NCI-H146 (cell line): Measurements from ENCODE around the gene TACR1.
"Not testable (repeated sequence)": the region's sequence is repeated elsewhere in the genome, so short reads cannot be mapped to it uniquely, and the experiment has no call there.

Experiments
- DNase-seq: peaks from one replicate; lab custom pipeline; 2025; lab: John Stamatoyannopoulos, UW

TACR1 gene

GRCh38 chr2:75194184-75194868 lies 5.0 kb downstream of the TACR1 start:
- DNase-seq = no peak

GRCh38 chr2:75192496-75192895 lies 6.8 kb downstream of the TACR1 start:
- no peak for DNase-seq

GRCh38 chr2:75190271-75190990 lies 8.9 kb downstream of the TACR1 start:
- no peak for DNase-seq

GRCh38 chr2:75186821-75187220 lies 12.5 kb downstream of the TACR1 start:
- no peak for DNase-seq

- no peak for DNase-seq
Observed at GRCh38 chr2:75182606-75183005, 16.7 kb downstream of the TACR1 start.

- DNase-seq = no peak
Observed at GRCh38 chr2:75180476-75180875, 18.8 kb downstream of the TACR1 start.

GRCh38 chr2:75177427-75177826 lies 21.9 kb downstream of the TACR1 start:
- DNase-seq = no peak

- no peak for DNase-seq
Observed at GRCh38 chr2:75175456-75175855, 23.9 kb downstream of the TACR1 start.

- DNase-seq = no peak
Observed at GRCh38 chr2:75174981-75175380, 24.3 kb downstream of the TACR1 start.

GRCh38 chr2:75174519-75174918 lies 24.8 kb downstream of the TACR1 start:
- no peak for DNase-seq

- DNase-seq = no peak
Observed at GRCh38 chr2:75173740-75174139, 25.6 kb downstream of the TACR1 start.

- DNase-seq = not testable (repeated sequence)
Observed at GRCh38 chr2:75171423-75171822, 27.9 kb downstream of the TACR1 start.

- DNase-seq = no peak
Observed at GRCh38 chr2:75170889-75171288, 28.4 kb downstream of the TACR1 start.

GRCh38 chr2:75168186-75168585 lies 31.1 kb downstream of the TACR1 start:
- DNase-seq = no peak

GRCh38 chr2:75166491-75166890 lies 32.8 kb downstream of the TACR1 start:
- DNase-seq = no peak

GRCh38 chr2:75162897-75163296 lies 36.4 kb downstream of the TACR1 start:
- DNase-seq = no peak

GRCh38 chr2:75162259-75162658 lies 37.1 kb downstream of the TACR1 start:
- no peak for DNase-seq

GRCh38 chr2:75157435-75157834 lies 41.9 kb downstream of the TACR1 start:
- DNase-seq = peak; percentile 49

- DNase-seq = no peak
Observed at GRCh38 chr2:75155115-75155514, 44.2 kb downstream of the TACR1 start.

- DNase-seq = peak; percentile 50
Observed at GRCh38 chr2:75153221-75153620, 46.1 kb downstream of the TACR1 start.

- DNase-seq = not testable (repeated sequence)
Observed at GRCh38 chr2:75152243-75152642, 47.1 kb downstream of the TACR1 start.

- not testable (repeated sequence) for DNase-seq
Observed at GRCh38 chr2:75147884-75148283, 51.4 kb downstream of the TACR1 start.

- DNase-seq = no peak
Observed at GRCh38 chr2:75146606-75147332, 52.6 kb downstream of the TACR1 start.
